ENCODE measurements around the gene KIF1A. TPM values are rescaled to one million over a fixed set of nuclear protein-coding genes. Genes with fewer than 3 reads are reported as not detected.

Gene KIF1A
- total and polyA plus RNA-seq, 2 of the 8 experiments (the other 6 are each of a cell fraction or from before 2014, with no cell fraction given), result 61.3 to 281 TPM

DNA sequence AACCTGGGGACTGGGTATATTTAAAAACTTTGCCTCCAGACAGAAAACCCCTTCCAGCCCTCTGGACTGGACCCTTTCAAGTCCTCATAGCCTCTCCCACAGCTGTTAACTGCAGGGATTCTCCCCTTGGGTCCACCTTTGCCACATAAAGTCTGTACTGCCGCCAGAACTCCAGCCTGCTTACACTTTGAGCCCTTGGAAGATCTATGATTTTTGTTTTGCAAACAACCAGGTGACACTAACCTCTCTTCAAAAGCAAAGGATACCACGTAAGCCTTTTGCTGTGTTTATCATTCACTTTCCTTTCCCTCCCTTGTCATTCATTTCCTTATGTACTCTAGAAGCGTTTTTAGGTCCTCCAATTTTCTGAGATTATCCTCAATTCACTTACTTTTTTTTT lies 44.5 kb upstream of the KIF1A start:
- ChIA-PET POLR2A (ENCODE audit: partially characterized antibody) (no interaction called here), CTCF (ENCODE audit: partially characterized antibody) (interaction anchor here (0.6 to 3.4 kb wide), 3 partner anchors 9 to 236 kb away, joined by 3 to 13 read pairs (median 7); no protein-coding TSS in a partner anchor)
- H4K8ac ChIP-seq (ENCODE audit: extremely low read depth, insufficient read depth, low read length), result no peak overlapping the region
- H2BK20ac ChIP-seq (ENCODE audit: low read length), result no peak overlapping the region
- no peaks in the 10 kb centered on the region for H3K27me3 ChIP-seq (replicated peaks in 1 of 4; ENCODE audit: control insufficient read depth in 3 of 4, extremely low read depth in 1 of 4, insufficient read depth in 3 of 4, low read length in 3 of 4)
- H4K5ac ChIP-seq (ENCODE audit: insufficient read length, low read depth, low read length), result no peak overlapping the region
- no peak overlapping the region for H3K14ac ChIP-seq (ENCODE audit: insufficient read length)
- no peak overlapping the region for H3K4me3 ChIP-seq (ENCODE audit: extremely low read depth in 1 of 4, insufficient read depth in 2 of 4, low read depth in 3 of 4, low read length in 4 of 4)
- no peak overlapping the region for H4K91ac ChIP-seq (replicated peaks; ENCODE audit: insufficient read length, low read length)
- no peaks in the 10 kb centered on the region for H3K36me3 ChIP-seq (ENCODE audit: control insufficient read depth in 2 of 4, insufficient read depth in 4 of 4, low read length in 3 of 4)
- no peak overlapping the region for H3K23ac ChIP-seq (ENCODE audit: insufficient read length)
- no peak overlapping the region for H3K9ac ChIP-seq (replicated peaks in 1 of 4; ENCODE audit: extremely low read depth in 1 of 4, low read depth in 3 of 4, low read length in 3 of 4)
- H3K18ac ChIP-seq (ENCODE audit: extremely low read depth, low read length), result no peak overlapping the region
- H2BK15ac ChIP-seq (ENCODE audit: low read length), result no peak overlapping the region
- no peaks in the 10 kb centered on the region for H3K9me3 ChIP-seq (ENCODE audit: insufficient read depth in 2 of 2, low read depth in 1 of 2, low read length in 1 of 2)
- H3K4me1 ChIP-seq (replicated peaks in 1 of 4; ENCODE audit: control insufficient read depth in 3 of 4, insufficient read depth in 4 of 4, low read length in 3 of 4), result no peaks in the 10 kb centered on the region
- no peak overlapping the region for H3K56ac ChIP-seq (replicated peaks; ENCODE audit: insufficient read length, low read depth, low read length)
- H3K79me2 ChIP-seq (ENCODE audit: control insufficient read depth in 1 of 2, insufficient read depth in 2 of 2, low read length in 2 of 2), result no peaks in the 10 kb centered on the region
- 88% methylated on average over 3 of the region's 3 CpGs; no CpG with 5 or more reads in 1 of the 2 experiments for WGBS, 2 experiments (ENCODE audit: extremely low coverage in 1 of 2, insufficient coverage in 1 of 2, insufficient read length in 1 of 2, insufficient replicate concordance in 2 of 2, low coverage in 1 of 2, low lambda C conversion rate in 2 of 2, missing lambda C conversion rate in 1 of 2)
- FAIRE-seq, result no peak
- H3K4me2 ChIP-seq (ENCODE audit: insufficient read depth in 1 of 2, low read depth in 2 of 2, low read length in 2 of 2), result no peak overlapping the region
- no peak overlapping the region for H3K4ac ChIP-seq (replicated peaks; ENCODE audit: insufficient read length, low read depth, low read length)
- no peaks in the 10 kb centered on the region for H3K79me1 ChIP-seq (ENCODE audit: low read depth, low read length)
- no peak for DNase-seq (ENCODE audit: low read depth in 1 of 2, low spot score in 2 of 2)
- H2AFZ ChIP-seq (ENCODE audit: low read length), result no peak overlapping the region
- TF ChIP-seq RNF2 (IDR thresholded peaks at IDR 0.05; ENCODE audit: borderline replicate concordance, low read depth, low read length, missing control alignments, poor library complexity, severe bottlenecking) (no peak), EP300 (IDR thresholded peaks at IDR 0.05; ENCODE audit: borderline replicate concordance in 1 of 2, low read depth in 2 of 2, low read length in 2 of 2) (no peak), RXRA (IDR thresholded peaks at IDR 0.05; ENCODE audit: insufficient read depth, low read depth, low read length) (no peak), TAF1 (IDR thresholded peaks at IDR 0.05; ENCODE audit: low read depth, low read length) (no peak), BRCA1 (IDR thresholded peaks at IDR 0.05; ENCODE audit: low read depth, low read length) (no peak), KDM4A (IDR thresholded peaks at IDR 0.05; ENCODE audit: low read depth, low read length, severe bottlenecking) (no peak), BACH1 (IDR thresholded peaks at IDR 0.05; ENCODE audit: low read length) (no peak), NRF1 (IDR thresholded peaks at IDR 0.05; ENCODE audit: low read depth, low read length) (no peak)
- H3K27ac ChIP-seq (ENCODE audit: low read depth, low read length), result no peak overlapping the region
- H2BK120ac ChIP-seq (replicated peaks; ENCODE audit: low read depth, low read length), result no peak overlapping the region
- H4K20me1 ChIP-seq (replicated peaks in 1 of 2; ENCODE audit: control insufficient read depth in 1 of 2, insufficient read depth in 2 of 2, low read length in 2 of 2), result no peaks in the 10 kb centered on the region
- H2BK5ac ChIP-seq (ENCODE audit: low read depth, low read length), result no peak overlapping the region
- H2BK12ac ChIP-seq (ENCODE audit: low read depth, low read length), result no peak overlapping the region
- no peak overlapping the region for H2AK5ac ChIP-seq (ENCODE audit: low read depth, low read length)
- no peaks in the 10 kb centered on the region for H3K23me2 ChIP-seq (ENCODE audit: low read depth, low read length)
